Left lobe of liver (tissue), 2 donors: ENCODE measurements around the gene CCNG2. TPM values are rescaled to one million over a fixed set of nuclear protein-coding genes. Genes with fewer than 3 reads are reported as not detected.
A peak's percentile ranks its signal among the peaks of the same experiment; 100 is the strongest.

Source experiments
- ATAC-seq: fragments of 200-7000 bp; cut with Tn5 transposase; one replicate; pipeline ENCODE4 v1.9.1; 2020; ENCODE audit warnings: mild to moderate bottlenecking, moderate library complexity
- DNase-seq: peaks from one replicate; pipeline ENCODE4 v3.0.0-alpha.2; 2020; ENCODE audit warnings: low spot score
- total RNA-seq: library from RNA; stranded (reverse); gene quantifications from one replicate; pipeline ENCODE4 v1.2.1, GENCODE V29; 2021
- donor health status: DM: no; HTN: no; CAD: no; lungs with moderate emphysema.
- donor health status: DM: no; HTN: yes; CAD: no.

CCNG2 gene
- total RNA-seq, 1 donor from 2014 or later = 5.3 TPM

DNA sequence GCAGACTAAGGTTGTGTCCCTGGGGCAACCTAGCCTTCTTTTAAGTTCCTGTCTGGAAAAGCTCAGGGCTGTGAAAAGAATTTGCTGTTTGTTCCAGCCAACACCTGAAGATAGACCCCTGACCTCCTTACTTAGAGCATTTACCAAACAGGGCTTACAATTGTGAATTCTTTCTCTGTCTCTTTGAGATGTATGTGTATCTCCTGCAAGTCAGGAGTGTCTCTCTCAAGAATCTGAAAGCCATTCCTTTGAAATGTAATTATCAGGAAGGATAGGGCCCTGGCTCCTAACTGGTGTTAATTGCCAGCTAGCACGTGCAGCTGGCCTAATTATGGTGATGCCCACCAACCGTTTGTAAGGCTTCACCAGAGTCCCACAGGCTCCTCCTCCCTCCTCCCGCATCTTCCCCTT is 18.2 kb downstream of the CCNG2 start:
- no peak for ATAC-seq
- no peak for DNase-seq

- no peak for DNase-seq
- ATAC-seq = no peak
These were observed 19.6 kb downstream of the CCNG2 start for GRCh38 chr4:77176640-77177039.

GRCh38 chr4:77177199-77177598 is 20.2 kb downstream of the CCNG2 start:
- DNase-seq (no peak), ATAC-seq (no peak)

DNA sequence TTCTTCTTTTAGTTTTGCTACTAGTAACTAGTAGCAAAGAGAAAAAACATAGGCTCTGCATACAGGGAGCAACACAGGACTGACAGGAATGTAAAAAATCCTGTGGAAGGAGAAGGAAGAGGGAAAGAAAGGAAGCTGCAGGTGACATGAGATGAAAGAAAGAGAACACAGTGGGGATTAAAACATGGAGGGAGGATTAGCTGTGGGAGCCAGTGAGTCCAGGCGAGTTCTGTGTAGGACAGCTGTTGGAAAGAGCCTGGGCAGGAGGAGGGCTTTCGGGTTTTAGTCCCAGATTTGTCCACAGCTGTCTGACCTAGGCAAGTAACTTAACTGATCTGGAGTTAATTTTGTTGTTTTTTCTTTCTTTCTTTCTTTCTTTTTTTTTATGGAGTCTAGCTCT is 21.6 kb downstream of the CCNG2 start:
- ATAC-seq = no peak
- no peak for DNase-seq

DNA sequence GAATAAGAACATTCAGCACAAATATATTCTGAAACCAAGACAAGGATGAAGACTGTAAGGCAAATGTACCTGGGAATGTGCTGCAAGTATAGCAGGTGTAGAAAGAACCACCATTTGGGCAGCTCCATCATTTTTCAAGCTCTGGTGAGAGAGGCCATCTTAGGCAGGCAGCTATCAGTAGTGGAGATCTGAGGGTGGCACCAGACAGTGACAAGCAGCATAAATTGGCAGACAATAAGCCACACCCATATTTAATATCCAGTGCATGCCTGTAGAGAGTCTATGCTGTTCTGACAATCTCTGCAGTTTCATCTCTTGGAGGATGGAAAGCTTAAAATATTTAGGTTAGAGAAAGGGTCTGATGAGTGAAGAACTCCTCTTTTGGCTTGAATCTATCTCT is 22.5 kb downstream of the CCNG2 start:
- DNase-seq = no peak
- ATAC-seq = no peak

DNA sequence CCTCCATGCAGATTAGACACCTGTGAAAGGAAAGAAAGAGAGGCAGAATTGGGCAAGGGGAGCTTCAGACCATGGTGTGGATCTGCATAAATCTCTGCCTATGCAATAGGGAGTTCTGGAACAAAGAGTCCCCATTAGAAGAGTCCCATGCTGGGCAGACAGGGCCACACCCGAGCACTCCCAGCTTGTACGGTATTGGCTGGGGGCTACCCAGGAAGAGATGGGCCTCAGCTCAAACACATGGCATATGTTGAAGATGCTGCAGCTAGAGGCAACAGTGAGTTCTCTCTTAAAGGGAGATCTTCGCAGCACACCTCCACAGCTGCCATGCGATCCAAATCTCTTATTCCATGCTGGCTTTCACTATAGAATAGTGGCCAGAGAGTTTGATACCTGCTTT is 24.7 kb downstream of the CCNG2 start:
- ATAC-seq (no peak), DNase-seq (no peak)

GRCh38 chr4:77183777-77184420 is 26.9 kb downstream of the CCNG2 start:
- DNase-seq (no peak), ATAC-seq (no peak)

DNA sequence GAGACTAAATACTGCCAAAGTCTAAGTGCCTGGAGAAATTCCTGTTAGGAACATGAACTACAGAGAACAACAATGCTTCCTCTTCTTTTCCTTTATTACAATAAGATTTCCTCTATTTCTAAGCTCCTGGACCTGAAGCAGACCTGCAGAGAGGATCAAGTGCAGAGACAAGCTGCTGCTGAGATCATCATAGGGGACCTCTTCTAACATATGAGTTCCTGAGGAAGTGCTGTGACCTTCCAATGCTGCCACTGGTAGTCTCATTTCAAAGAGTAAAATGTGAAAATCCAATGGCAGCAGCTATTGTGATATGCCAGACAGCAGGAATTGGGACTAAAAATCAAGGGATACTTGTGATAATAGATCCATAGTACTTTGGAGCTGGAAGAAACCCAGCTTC is 28.0 kb downstream of the CCNG2 start:
- ATAC-seq (no peak), DNase-seq (no peak)

- no peak for DNase-seq
- ATAC-seq = no peak
These were observed 28.7 kb downstream of the CCNG2 start for GRCh38 chr4:77185686-77186085.

DNA sequence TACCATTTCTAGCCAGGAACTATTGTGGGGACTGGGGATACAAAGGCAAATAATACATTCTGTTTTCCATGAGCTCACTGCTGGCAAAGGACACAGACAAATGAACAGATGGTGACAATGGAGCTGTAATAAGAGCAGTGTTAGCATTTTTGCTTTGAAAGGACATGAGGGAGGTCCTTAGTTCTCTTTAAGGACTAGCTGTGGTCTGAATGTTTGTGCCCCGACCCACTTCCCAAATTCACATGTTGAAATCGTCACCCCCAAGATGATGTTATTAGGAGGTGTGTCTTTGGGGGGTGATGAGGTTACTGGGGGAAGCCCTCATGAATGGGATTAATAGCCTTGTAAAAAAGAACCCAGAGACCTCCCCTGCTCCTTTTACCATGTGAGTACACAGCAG is 30.3 kb downstream of the CCNG2 start:
- DNase-seq (no peak), ATAC-seq (no peak)

GRCh38 chr4:77188498-77189220 is 31.7 kb downstream of the CCNG2 start:
- no peak for ATAC-seq

DNA sequence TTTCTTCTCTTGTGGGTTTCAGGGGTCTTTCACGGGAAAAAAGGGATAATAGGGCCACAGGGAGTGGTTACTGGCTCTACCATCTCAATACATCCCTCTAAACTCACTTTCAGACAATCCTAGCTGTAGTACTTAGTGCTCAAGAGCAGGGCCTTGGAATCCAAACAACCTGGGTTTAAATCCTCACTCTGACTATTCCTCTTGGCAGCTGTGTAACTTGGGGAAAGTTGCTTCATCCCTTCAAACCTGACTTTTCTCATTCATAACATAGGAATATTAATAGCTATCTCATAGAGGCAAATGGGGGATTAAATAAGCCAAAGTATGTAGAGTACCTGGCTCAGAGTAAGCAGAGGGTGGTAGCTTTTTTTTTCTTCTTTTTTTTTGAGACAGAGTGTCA is 32.4 kb downstream of the CCNG2 start:
- ATAC-seq = no peak
- no peak for DNase-seq

More at GRCh38 chr4:77188498-77189220, 31.7 kb downstream of the CCNG2 start:
- no peak for DNase-seq

DNA sequence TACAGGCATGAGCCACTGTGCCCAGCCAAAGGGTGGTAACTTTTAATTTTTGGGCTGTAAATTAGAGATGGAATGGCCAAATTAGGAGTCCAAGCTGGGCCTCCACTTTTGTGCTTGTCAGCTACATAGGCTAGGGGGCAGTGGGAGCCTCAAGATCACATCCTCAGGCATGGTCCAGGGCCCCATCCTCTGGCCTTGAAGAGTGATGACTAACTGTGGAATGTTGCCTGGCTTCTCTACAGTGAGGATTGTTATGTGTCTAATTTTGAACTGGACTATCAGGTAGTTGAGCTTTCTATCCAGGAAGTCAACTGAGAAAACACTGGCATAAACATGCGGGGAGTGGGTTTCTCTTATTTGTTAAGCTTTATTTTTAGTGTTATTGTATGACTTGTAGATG is 33.0 kb downstream of the CCNG2 start:
- DNase-seq (no peak), ATAC-seq (no peak)

DNA sequence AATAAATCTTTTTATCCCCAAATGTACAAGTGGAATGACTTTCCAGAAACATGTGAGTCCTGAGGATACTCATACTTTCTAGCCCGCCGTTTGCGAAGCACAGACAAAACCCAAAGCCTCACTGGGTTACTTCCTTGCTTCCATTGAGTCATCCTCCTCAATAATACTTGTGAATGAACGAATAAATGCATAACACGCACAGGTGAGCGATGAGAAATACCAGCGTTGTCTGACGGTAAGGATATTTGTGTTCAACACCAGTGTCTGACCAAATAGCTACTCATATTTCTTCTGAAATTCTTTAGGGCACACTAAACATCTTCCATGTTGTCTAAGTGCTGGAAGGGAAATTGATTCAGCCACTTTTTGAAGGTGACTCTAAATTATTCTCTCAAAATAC is 36.0 kb downstream of the CCNG2 start:
- no peak for DNase-seq
- no peak for ATAC-seq

GRCh38 chr4:77193511-77194102 is 36.6 kb downstream of the CCNG2 start:
- ATAC-seq (peak; percentile 62), DNase-seq (peak; percentile 48)

DNA sequence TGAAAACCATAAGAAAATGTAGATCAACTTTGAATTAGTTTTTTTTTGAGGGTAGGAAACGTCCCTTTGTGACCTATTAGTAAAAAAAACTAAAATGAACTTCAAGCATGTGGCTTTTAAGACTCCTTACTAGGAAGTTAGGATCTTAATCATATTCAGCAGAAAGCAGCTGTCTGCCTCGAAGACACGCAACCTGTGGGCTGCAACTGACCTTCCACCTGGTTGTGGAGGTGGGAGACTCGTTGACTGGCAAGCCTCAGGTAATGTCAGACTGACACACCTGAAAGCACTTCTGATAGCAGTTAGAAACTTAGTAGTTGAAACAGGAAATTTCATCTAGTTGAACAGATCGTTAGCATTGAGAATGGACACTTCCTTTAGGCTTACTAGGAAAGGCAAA is 37.4 kb downstream of the CCNG2 start:
- DNase-seq = no peak

GRCh38 chr4:77194989-77195388 is 38.0 kb downstream of the CCNG2 start:
- no peak for DNase-seq
- ATAC-seq = no peak

More for the DNA sequence above, 37.4 kb downstream of the CCNG2 start:
- ATAC-seq = no peak

DNA sequence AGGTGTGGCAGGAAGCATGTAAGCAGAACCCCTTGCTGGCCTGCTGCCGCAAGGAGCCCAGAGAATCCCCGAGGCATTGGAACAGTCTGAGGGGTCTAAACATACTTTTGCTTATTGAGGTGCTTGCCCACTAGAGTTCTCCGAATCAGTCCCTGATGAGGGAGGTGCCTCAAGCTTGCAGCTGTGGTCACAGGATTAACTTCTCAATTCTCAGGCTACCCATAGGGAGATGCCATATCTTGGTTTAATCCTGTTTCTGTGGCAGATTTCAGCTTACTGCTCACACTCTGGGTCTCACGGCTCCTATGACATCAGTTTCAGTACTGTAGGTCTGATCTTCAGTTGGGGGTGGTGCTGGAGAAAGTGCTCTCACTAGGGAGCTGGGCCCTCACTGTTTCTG is 39.9 kb downstream of the CCNG2 start:
- no peak for DNase-seq
- no peak for ATAC-seq

DNA sequence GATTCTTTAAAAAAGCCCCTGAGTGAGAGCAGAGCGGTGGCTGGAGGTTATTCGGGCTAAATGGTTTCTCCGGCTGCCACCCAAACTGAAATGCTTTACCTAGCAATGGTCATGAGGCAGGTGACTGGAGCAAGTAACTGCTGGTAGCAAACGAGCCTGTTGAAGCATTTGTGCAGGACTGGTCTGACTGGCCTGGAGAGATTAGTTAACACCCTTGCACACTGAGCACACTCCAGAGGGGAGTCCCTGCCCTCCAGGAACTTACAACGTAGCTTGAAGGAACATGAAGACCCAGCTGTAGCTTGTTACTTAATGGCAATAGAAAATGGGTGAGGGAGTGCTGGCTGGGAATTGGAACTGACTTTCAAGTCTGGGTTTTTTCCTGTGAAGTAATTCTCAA is 40.4 kb downstream of the CCNG2 start:
- DNase-seq (no peak), ATAC-seq (no peak)

- DNase-seq (no peak), ATAC-seq (no peak)
These were observed 40.8 kb downstream of the CCNG2 start for GRCh38 chr4:77197831-77198230.

DNA sequence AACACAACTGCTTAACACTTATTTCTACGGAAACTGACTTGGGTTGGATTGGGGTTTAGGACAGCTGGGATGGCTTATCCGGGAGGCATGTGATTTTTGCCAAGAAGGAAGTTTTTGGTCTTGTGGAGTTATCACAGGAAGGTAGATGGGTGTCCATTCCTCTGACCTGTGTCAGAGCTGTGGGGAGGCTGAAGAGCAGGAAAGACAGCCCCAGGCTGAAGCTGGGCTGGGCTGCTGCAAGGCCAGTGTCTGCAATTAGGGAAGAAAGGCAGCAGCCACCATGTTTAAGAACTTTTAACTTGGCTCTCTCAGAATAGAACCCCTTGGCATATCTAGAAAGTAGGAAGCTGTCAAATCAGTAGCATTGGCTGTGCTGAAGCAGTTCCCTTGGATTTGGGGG is 42.3 kb downstream of the CCNG2 start:
- ATAC-seq = no peak
- DNase-seq = no peak

GRCh38 chr4:77199701-77200100 is 42.7 kb downstream of the CCNG2 start:
- DNase-seq (no peak), ATAC-seq (no peak)
